ENCODE results near the gene ASTN1.

ASTN1 gene

DNA sequence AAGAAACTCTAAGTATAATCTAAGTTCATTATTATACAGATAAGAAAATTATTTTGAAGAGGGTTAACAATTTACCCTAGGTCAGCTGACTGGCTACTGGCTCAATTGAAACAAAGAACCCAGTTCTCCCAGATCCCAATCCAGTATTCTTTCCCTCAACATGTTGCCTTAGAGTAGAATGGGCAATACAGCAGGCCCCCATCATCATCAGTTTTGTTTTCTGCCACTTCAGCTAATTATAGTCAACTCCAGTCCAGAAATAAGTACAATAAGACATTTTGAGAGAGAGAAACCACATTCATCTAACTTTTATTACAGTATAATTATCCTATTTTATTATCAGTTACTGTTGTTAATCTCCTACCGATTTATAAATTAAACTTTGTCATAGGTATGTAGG lies 241.2 kb downstream of the ASTN1 start:
- in situ Hi-C loops (cut with HindIII; ENCODE audit: low pct_ligation_motif_present, low sequenced_read_pairs): no loop called here
- no peak overlapping the region for H3K27ac ChIP-seq
- TF ChIP-seq, protein P1, sequence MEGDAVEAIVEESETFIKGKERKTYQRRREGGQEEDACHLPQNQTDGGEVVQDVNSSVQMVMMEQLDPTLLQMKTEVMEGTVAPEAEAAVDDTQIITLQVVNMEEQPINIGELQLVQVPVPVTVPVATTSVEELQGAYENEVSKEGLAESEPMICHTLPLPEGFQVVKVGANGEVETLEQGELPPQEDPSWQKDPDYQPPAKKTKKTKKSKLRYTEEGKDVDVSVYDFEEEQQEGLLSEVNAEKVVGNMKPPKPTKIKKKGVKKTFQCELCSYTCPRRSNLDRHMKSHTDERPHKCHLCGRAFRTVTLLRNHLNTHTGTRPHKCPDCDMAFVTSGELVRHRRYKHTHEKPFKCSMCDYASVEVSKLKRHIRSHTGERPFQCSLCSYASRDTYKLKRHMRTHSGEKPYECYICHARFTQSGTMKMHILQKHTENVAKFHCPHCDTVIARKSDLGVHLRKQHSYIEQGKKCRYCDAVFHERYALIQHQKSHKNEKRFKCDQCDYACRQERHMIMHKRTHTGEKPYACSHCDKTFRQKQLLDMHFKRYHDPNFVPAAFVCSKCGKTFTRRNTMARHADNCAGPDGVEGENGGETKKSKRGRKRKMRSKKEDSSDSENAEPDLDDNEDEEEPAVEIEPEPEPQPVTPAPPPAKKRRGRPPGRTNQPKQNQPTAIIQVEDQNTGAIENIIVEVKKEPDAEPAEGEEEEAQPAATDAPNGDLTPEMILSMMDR (IDR thresholded peaks at IDR 0.05; ENCODE audit: low read depth, low read length, missing control alignments): no peak
- H3K36me3 ChIP-seq (replicated peaks): no peaks in the 10 kb centered on the region
- no peaks in the 10 kb centered on the region for H3K27me3 ChIP-seq (replicated peaks)
- no peak overlapping the region for H3K4me3 ChIP-seq (ENCODE audit: low read depth, low read length)
- no peak for DNase-seq

DNA sequence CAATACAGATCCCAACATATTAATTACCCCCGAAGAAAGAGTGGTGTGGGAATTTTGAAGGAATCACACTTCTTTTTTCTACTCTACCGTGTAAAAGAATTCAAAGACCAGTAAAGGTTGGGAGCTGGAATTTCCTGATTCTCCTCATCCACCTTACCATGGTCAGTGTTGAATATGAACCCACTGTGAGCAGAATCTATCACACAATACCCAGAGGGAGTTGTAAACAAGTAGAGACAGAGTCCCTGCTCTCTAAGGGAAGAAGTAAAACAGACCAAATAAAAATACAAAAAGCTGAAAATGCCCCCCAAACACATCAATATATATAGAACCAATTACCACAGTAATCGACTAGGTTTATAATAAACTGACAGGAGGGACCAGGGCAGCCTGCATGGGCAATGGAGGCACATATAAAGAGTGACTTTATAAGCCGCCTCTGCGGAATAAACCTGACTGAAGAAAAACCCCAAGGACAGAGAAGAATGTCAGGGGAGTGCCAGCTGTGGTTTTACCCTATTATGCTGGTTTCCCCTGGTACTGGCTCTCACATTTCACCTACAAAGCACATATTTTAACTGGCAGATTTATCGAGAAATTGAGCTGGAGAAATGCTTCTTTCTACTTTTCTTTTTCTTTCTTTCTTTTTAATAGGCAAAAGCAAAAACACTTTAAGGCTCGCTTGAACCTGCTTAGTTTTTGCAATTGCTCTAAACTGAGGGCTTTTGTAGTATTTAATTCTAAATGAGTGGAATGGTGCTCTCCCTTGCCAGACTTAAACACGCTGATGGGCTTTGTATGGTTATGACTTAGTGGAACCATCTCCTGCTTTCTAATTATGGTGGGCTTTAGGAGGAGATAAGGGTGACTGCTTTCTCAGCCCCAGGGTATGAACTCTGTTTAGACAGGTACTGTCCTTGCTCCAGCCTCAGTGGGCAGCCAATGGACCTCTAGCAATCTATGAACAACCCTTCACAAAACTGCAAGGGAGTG lies 244.8 kb downstream of the ASTN1 start:
- H3K36me3 ChIP-seq (replicated peaks): no peaks in the 10 kb centered on the region
- in situ Hi-C loops (cut with HindIII; ENCODE audit: low pct_ligation_motif_present, low sequenced_read_pairs): no loop called here
- H3K4me3 ChIP-seq (ENCODE audit: low read depth, low read length): no peak overlapping the region
- TF ChIP-seq, protein P1 (IDR thresholded peaks at IDR 0.05; ENCODE audit: low read depth, low read length, missing control alignments): no peak
- DNase-seq: no peak
- H3K27ac ChIP-seq: no peak overlapping the region
- no peaks in the 10 kb centered on the region for H3K27me3 ChIP-seq (replicated peaks)

DNA sequence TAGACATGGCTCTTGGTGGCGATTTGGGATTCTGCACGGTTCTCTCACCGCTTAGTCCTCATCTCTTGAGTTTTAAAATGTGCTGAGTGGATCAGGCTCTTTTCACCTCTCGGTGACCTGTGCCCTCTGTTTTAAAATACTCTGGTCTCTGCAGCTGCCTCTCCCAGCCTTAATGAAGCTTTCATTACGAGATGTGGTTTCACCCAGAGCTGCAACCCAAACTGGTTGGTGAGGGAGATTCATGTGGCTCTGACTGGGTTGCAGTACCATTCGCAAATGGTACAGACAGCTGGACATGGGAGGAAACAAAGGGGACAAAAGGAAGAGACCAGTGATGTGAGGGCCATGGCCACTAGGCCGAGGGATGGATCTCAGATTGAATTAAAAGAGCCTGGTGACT lies 258.9 kb downstream of the ASTN1 start:
- in situ Hi-C loops (cut with HindIII; ENCODE audit: low pct_ligation_motif_present, low sequenced_read_pairs): no loop called here
- H3K27me3 ChIP-seq (replicated peaks): no peaks in the 10 kb centered on the region
- no peak overlapping the region for H3K4me3 ChIP-seq (ENCODE audit: low read depth, low read length)
- TF ChIP-seq, protein P1 (IDR thresholded peaks at IDR 0.05; ENCODE audit: low read depth, low read length, missing control alignments): no peak
- H3K36me3 ChIP-seq (replicated peaks): no peaks in the 10 kb centered on the region
- DNase-seq: no peak
- H3K27ac ChIP-seq: no peak overlapping the region

DNA sequence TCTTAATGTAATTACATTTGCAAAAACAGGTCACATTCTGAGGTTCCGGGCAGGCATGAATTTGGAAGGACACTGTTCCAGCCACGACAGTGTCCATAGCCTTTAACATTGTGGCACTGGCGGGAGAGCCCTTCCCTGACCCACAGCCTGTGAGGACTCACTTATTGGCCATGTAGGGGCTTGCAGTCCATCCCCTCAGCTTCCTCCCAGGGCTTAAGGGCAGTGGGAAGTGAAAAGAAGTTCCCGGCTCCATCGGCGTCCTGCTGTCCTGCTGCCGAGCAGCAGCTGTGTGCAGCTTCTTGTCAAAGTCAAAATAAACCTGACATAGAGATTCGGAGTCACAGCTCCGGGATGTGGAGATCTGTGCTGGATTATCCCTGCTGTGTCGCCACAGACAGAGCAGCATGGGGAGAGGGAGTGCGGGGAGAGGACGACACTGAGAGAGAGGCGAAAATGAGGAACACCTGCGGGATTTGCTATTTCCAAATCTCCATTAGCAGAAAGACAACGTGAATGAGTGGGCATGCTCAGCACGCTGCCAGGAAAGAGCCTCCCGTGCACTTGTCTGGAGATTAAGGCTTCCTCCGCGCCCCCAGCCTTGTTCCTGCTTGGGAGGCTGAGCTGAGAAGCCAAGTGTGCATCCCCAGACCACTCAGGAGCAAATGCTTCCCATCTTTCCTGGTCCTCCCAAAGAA lies 260.3 kb downstream of the ASTN1 start:
- in situ Hi-C loops (cut with HindIII; ENCODE audit: low pct_ligation_motif_present, low sequenced_read_pairs): no loop called here
- Histone ChIP-seq H3K27ac (no peak overlapping the region), H3K36me3 (replicated peaks) (no peaks in the 10 kb centered on the region), H3K4me3 (ENCODE audit: low read depth, low read length) (no peak overlapping the region), H3K27me3 (replicated peaks) (no peaks in the 10 kb centered on the region)
- TF ChIP-seq, protein P1 (IDR thresholded peaks at IDR 0.05; ENCODE audit: low read depth, low read length, missing control alignments): no peak
- DNase-seq: no peak

DNA sequence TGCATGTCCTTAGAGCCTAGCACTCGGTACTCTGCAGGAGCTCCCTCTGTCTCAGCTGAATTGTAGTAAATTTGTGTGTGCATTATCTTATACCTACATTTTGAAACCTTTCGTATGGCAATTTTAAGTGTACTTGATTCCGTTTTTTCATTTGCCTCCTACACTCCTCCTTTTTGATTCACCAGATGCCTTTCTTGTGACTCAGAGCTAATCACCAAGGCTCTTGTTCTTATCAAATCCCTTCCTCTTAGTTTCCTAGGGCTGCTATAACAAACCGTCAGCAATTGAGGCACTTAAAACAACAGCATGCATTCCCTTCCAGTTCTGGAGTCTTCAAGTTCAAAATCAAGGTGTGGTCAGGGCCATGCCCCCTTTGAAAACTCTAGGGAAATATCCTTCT lies 261.0 kb downstream of the ASTN1 start:
- H3K36me3 ChIP-seq (replicated peaks): no peaks in the 10 kb centered on the region
- H3K27ac ChIP-seq: no peak overlapping the region
- peak; percentile 10 for DNase-seq
- H3K4me3 ChIP-seq (ENCODE audit: low read depth, low read length): no peak overlapping the region
- in situ Hi-C loops (cut with HindIII; ENCODE audit: low pct_ligation_motif_present, low sequenced_read_pairs): no loop called here
- TF ChIP-seq, protein P1 (IDR thresholded peaks at IDR 0.05; ENCODE audit: low read depth, low read length, missing control alignments): no peak
- H3K27me3 ChIP-seq (replicated peaks): no peaks in the 10 kb centered on the region

Measured in brain microvascular endothelial cell (primary cell).